A673 (cell line): ENCODE measurements around the gene SLCO2A1. TPM values are rescaled to one million over a fixed set of nuclear protein-coding genes. Genes with fewer than 3 reads are reported as not detected.

ENCODE experiments used
- BruUV-seq: library from RNA; stranded (reverse); fragments of 400-500 nt; replicated peaks from 2 replicates; lab custom pipeline; 2021; lab: Mats Ljungman, UMichigan
- CTCF ChIA-PET: fragments of 300-600 bp; sonication (Branson Sonifier 250); formaldehyde crosslinking; loops from one replicate; lab custom pipeline; 2022; ENCODE audit warnings: antibody characterized with exemption; lab: Charles Lee
- POLR2A ChIA-PET: fragments of 300-600 bp; sonication (Branson Sonifier 250); formaldehyde crosslinking; loops from one replicate; lab custom pipeline; 2022; ENCODE audit warnings: antibody characterized with exemption; ENCODE audit not compliant: low non-redundant PET; lab: Charles Lee
- DNase-seq: peaks from one replicate; pipeline ENCODE4 v3.0.0-alpha.2; 2015; ENCODE audit warnings: low spot score
- H3K27ac ChIP-seq: fragments of 200-600 bp; sonication (generic); 2 replicates; pipeline ENCODE4 v1.5.1; 2016; ENCODE audit warnings: mixed run types, low read depth, mild to moderate bottlenecking, mixed read lengths, antibody characterized with exemption, low read length; ENCODE audit not compliant: poor library complexity, severe bottlenecking
- H3K27me3 ChIP-seq: fragments of 200-600 bp; sonication (generic); replicated peaks from 2 replicates; pipeline ENCODE4 v1.6.1; 2017; ENCODE audit warnings: mixed run types, low read depth, mild to moderate bottlenecking, mixed read lengths, antibody characterized with exemption, low read length; ENCODE audit not compliant: insufficient read depth, poor library complexity
- H3K36me3 ChIP-seq: fragments of 200-600 bp; sonication (generic); 2 replicates; pipeline ENCODE4 v1.6.1; 2016; ENCODE audit warnings: mixed run types, mild to moderate bottlenecking, mixed read lengths, antibody characterized with exemption, low read length; ENCODE audit not compliant: insufficient read depth, poor library complexity, severe bottlenecking
- H3K4me1 ChIP-seq: fragments of 200-600 bp; sonication (generic); 2 replicates; pipeline ENCODE4 v1.6.1; 2017; ENCODE audit warnings: mixed run types, mild to moderate bottlenecking, mixed read lengths, antibody characterized with exemption, low read length; ENCODE audit not compliant: insufficient read depth, poor library complexity, severe bottlenecking
- H3K4me3 ChIP-seq: fragments of 200-600 bp; sonication (generic); 2 replicates; pipeline ENCODE4 v1.5.1; 2016; ENCODE audit warnings: low read depth, mixed run types, mild to moderate bottlenecking, mixed read lengths, low read length; ENCODE audit not compliant: poor library complexity, severe bottlenecking
- H3K9me3 ChIP-seq: fragments of 200-600 bp; sonication (generic); 2 replicates; pipeline ENCODE4 v1.6.1; 2016; ENCODE audit warnings: mixed run types, low read depth, mild to moderate bottlenecking, mixed read lengths, antibody characterized with exemption, low read length; ENCODE audit not compliant: poor library complexity, severe bottlenecking
- CTCF ChIP-seq: fragments of 300-800, 200-600 bp; sonication (generic); conservative IDR thresholded peaks from 2 replicates; pipeline ENCODE4 v1.5.1; 2017; ENCODE audit warnings: low read depth, mild to moderate bottlenecking, antibody characterized with exemption, low read length, moderate library complexity, mixed read lengths
- EZH2 ChIP-seq: fragments of 200-600 bp; sonication (generic); IDR thresholded peaks from 2 replicates; pipeline ENCODE4 v1.6.1; 2017; ENCODE audit warnings: borderline replicate concordance, low read depth, mild to moderate bottlenecking, mixed read lengths, antibody characterized with exemption, low read length; ENCODE audit not compliant: poor library complexity, severe bottlenecking
- intact Hi-C: fragments of 100-400 bp; cut with micrococcal nuclease; formaldehyde crosslinking; loops from one replicate; pipeline ENCODE4 v1.10.0; 2022; ENCODE audit not compliant: unreplicated experiment
- total RNA-seq: library from RNA; stranded (reverse); gene quantifications from 2 replicates; pipeline ENCODE4 v1.2.3, GENCODE V29; 2021

The SLCO2A1 gene
- total RNA-seq, 1 experiment from 2014 or later: not detected

DNA sequence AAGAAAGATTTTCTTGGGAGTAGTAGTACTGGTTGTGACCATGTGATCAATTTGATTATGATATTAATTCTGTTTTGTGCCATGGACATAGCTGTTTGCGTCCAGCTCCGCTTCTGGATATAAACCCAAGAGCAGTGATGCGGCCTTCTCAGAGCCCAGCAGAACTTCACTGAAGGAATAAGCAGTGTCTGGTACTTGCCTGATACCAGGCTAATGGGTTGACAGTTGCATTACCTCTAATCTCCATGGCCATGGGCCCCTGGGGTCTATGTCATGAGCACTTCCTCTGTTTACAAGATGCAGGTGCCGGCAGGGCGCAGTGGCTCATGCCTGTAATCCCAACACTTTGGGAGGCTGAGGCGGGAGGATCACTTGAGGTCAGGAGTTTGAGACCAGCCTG lies 97.7 kb downstream of the SLCO2A1 start:
- BruUV-seq: no TSS peak

GRCh38 chr3:133931084-133931483 lies 98.6 kb downstream of the SLCO2A1 start:
- ChIA-PET POLR2A (no interaction called here), CTCF (interaction anchor here (2.0 kb wide), 1 partner anchor 281 kb away, joined by 7 read pairs; no protein-coding TSS in a partner anchor)
- TF ChIP-seq CTCF (no peak), EZH2 (no peak)
- Histone ChIP-seq H3K27me3 (no peaks in the 10 kb centered on the region), H3K4me1 (peaks cover 7% of the 10 kb centered on the region), H3K4me3 (no peak overlapping the region), H3K9me3 (no peaks in the 10 kb centered on the region), H3K36me3 (no peaks in the 10 kb centered on the region), H3K27ac (no peak overlapping the region)
- BruUV-seq: no TSS peak
- intact Hi-C loops: loop anchor here (2.0 to 5.0 kb wide), 2 partner anchors 376 to 544 kb away; no protein-coding TSS in a partner anchor
- DNase-seq: no peak

More for the DNA sequence above, 97.7 kb downstream of the SLCO2A1 start:
- peaks cover 7% of the 10 kb centered on the region for H3K4me1 ChIP-seq
- no peak overlapping the region for H3K4me3 ChIP-seq
- ChIA-PET POLR2A (no interaction called here), CTCF (interaction anchor here (2.0 kb wide), 1 partner anchor 280 kb away, joined by 7 read pairs; no protein-coding TSS in a partner anchor)
- no peaks in the 10 kb centered on the region for H3K27me3 ChIP-seq
- intact Hi-C loops: loop anchor here (5.0 kb wide), 1 partner anchor 375 kb away; no protein-coding TSS in a partner anchor
- no peaks in the 10 kb centered on the region for H3K9me3 ChIP-seq
- DNase-seq: no peak
- H3K27ac ChIP-seq: no peak overlapping the region
- no peak for TF ChIP-seq EZH2
- no peak for TF ChIP-seq CTCF
- H3K36me3 ChIP-seq: no peaks in the 10 kb centered on the region

GRCh38 chr3:133930341-133930933 lies 99.3 kb downstream of the SLCO2A1 start:
- Histone ChIP-seq H3K4me3 (no peak overlapping the region), H3K27me3 (no peaks in the 10 kb centered on the region), H3K4me1 (peaks cover 7% of the 10 kb centered on the region), H3K36me3 (no peaks in the 10 kb centered on the region), H3K9me3 (no peaks in the 10 kb centered on the region), H3K27ac (no peak overlapping the region)
- POLR2A ChIA-PET: no interaction called here
- intact Hi-C loops: loop anchor here (1.0 to 5.0 kb wide), 3 partner anchors 281 to 544 kb away; no protein-coding TSS in a partner anchor
- no TSS peak for BruUV-seq
- TF ChIP-seq CTCF: peak; percentile 72
- TF ChIP-seq EZH2: no peak
- CTCF ChIA-PET: interaction anchor here (0.5 to 1.0 kb wide), 4 partner anchors 34 to 1407 kb away, joined by 3 to 13 read pairs (median 4); no protein-coding TSS in a partner anchor
- peak; percentile 65 for DNase-seq
